ENCODE data around the gene PCDHGA7.

DNA sequence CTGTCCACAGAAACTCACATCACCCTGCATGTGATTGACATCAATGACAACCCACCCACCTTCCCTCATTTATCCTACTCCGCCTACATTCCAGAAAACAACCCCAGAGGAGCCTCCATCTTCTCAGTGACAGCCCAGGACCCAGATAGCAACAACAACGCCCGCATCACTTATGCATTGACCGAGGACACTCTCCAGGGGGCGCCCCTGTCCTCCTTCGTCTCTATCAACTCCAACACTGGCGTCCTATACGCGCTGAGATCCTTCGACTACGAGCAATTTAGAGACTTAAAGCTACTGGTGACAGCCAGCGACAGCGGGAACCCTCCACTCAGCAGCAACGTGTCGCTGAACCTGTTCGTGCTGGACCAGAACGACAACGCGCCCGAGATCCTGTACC is 37.2 kb upstream of the PCDHGA7 start:
- TF ChIP-seq POLR2AphosphoS5 (IDR thresholded peaks at IDR 0.05; ENCODE audit: low read depth, low read length): no peak
- TF ChIP-seq, protein P1, sequence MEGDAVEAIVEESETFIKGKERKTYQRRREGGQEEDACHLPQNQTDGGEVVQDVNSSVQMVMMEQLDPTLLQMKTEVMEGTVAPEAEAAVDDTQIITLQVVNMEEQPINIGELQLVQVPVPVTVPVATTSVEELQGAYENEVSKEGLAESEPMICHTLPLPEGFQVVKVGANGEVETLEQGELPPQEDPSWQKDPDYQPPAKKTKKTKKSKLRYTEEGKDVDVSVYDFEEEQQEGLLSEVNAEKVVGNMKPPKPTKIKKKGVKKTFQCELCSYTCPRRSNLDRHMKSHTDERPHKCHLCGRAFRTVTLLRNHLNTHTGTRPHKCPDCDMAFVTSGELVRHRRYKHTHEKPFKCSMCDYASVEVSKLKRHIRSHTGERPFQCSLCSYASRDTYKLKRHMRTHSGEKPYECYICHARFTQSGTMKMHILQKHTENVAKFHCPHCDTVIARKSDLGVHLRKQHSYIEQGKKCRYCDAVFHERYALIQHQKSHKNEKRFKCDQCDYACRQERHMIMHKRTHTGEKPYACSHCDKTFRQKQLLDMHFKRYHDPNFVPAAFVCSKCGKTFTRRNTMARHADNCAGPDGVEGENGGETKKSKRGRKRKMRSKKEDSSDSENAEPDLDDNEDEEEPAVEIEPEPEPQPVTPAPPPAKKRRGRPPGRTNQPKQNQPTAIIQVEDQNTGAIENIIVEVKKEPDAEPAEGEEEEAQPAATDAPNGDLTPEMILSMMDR (IDR thresholded peaks at IDR 0.05): no peak
- TF ChIP-seq, protein P2, sequence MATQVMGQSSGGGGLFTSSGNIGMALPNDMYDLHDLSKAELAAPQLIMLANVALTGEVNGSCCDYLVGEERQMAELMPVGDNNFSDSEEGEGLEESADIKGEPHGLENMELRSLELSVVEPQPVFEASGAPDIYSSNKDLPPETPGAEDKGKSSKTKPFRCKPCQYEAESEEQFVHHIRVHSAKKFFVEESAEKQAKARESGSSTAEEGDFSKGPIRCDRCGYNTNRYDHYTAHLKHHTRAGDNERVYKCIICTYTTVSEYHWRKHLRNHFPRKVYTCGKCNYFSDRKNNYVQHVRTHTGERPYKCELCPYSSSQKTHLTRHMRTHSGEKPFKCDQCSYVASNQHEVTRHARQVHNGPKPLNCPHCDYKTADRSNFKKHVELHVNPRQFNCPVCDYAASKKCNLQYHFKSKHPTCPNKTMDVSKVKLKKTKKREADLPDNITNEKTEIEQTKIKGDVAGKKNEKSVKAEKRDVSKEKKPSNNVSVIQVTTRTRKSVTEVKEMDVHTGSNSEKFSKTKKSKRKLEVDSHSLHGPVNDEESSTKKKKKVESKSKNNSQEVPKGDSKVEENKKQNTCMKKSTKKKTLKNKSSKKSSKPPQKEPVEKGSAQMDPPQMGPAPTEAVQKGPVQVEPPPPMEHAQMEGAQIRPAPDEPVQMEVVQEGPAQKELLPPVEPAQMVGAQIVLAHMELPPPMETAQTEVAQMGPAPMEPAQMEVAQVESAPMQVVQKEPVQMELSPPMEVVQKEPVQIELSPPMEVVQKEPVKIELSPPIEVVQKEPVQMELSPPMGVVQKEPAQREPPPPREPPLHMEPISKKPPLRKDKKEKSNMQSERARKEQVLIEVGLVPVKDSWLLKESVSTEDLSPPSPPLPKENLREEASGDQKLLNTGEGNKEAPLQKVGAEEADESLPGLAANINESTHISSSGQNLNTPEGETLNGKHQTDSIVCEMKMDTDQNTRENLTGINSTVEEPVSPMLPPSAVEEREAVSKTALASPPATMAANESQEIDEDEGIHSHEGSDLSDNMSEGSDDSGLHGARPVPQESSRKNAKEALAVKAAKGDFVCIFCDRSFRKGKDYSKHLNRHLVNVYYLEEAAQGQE (IDR thresholded peaks at IDR 0.05; ENCODE audit: insufficient read depth in 1 of 2, low read depth in 2 of 2, low read length in 1 of 2): no peak
